ENCODE data around the gene CALCR.

DNA sequence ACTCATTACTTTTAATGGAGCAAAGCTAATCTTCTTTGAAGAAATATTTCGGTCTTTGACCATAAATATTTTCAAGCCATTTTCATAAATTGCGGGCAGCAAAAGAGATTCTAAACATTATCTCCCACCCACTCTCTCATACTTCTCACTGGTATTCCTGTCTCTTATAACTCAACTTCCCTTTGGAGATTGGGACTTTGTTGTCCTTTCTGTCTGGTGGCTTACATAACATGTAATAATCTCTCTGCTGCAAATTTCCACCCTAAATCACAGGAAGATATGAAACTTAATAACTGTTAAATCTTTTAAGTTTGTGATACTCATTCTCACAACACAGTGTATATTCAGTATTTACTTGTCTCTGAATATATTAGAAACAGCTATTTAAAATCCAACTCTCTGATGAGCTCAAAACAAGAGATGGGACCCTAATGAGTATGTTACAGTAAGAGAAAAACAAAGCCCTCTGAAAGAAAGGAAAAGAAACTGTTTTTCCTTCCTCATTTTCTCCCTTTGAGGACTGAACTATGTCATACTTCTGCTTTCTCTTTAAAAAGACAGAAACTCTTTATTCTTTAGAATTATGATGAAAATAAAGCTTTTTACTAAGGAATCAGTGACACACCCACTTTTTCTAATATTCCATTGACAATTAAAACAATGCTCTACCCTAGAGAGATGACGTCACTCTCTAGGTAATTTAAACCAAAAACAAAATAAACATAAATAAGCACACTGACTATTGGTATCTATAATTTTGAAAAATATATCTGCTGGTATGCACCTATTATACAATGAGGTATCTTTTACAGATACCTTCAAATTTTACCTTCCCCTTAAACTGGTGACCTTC is 14.7 kb downstream of the CALCR start:
- TF ChIP-seq, protein P1, sequence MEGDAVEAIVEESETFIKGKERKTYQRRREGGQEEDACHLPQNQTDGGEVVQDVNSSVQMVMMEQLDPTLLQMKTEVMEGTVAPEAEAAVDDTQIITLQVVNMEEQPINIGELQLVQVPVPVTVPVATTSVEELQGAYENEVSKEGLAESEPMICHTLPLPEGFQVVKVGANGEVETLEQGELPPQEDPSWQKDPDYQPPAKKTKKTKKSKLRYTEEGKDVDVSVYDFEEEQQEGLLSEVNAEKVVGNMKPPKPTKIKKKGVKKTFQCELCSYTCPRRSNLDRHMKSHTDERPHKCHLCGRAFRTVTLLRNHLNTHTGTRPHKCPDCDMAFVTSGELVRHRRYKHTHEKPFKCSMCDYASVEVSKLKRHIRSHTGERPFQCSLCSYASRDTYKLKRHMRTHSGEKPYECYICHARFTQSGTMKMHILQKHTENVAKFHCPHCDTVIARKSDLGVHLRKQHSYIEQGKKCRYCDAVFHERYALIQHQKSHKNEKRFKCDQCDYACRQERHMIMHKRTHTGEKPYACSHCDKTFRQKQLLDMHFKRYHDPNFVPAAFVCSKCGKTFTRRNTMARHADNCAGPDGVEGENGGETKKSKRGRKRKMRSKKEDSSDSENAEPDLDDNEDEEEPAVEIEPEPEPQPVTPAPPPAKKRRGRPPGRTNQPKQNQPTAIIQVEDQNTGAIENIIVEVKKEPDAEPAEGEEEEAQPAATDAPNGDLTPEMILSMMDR (IDR thresholded peaks at IDR 0.05), result no peak
- TF ChIP-seq POLR2A (IDR thresholded peaks at IDR 0.05), result no peak
